ENCODE measurements around the gene HDAC4.

DNA sequence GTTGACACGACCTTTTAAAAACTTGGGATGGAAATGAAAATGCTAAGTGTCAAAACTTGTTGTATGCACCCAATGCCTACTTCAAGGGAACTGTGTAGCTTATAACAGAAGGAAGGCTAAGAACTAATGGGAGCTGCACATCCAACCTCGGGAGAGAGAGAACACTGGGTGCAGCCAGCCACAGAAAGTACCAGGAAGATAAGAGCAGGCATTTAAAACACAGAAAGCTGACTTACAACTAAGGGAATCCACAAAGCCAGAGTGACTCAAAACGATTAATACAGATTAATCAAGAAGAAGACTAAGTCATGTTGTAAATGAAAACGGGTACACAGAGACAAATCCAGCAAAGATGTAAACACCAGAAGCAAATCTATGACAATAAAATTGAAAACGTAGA, 113.4 kb downstream of the HDAC4 start:
- TF ChIP-seq, protein P1, sequence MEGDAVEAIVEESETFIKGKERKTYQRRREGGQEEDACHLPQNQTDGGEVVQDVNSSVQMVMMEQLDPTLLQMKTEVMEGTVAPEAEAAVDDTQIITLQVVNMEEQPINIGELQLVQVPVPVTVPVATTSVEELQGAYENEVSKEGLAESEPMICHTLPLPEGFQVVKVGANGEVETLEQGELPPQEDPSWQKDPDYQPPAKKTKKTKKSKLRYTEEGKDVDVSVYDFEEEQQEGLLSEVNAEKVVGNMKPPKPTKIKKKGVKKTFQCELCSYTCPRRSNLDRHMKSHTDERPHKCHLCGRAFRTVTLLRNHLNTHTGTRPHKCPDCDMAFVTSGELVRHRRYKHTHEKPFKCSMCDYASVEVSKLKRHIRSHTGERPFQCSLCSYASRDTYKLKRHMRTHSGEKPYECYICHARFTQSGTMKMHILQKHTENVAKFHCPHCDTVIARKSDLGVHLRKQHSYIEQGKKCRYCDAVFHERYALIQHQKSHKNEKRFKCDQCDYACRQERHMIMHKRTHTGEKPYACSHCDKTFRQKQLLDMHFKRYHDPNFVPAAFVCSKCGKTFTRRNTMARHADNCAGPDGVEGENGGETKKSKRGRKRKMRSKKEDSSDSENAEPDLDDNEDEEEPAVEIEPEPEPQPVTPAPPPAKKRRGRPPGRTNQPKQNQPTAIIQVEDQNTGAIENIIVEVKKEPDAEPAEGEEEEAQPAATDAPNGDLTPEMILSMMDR (IDR thresholded peaks at IDR 0.05) = no peak
- TF ChIP-seq POLR2AphosphoS5 (IDR thresholded peaks at IDR 0.05; ENCODE audit: low read depth, low read length) = no peak
- TF ChIP-seq SIN3A (IDR thresholded peaks at IDR 0.05; ENCODE audit: borderline replicate concordance, insufficient read depth, low read depth, low read length) = no peak
- TF ChIP-seq, protein P2, sequence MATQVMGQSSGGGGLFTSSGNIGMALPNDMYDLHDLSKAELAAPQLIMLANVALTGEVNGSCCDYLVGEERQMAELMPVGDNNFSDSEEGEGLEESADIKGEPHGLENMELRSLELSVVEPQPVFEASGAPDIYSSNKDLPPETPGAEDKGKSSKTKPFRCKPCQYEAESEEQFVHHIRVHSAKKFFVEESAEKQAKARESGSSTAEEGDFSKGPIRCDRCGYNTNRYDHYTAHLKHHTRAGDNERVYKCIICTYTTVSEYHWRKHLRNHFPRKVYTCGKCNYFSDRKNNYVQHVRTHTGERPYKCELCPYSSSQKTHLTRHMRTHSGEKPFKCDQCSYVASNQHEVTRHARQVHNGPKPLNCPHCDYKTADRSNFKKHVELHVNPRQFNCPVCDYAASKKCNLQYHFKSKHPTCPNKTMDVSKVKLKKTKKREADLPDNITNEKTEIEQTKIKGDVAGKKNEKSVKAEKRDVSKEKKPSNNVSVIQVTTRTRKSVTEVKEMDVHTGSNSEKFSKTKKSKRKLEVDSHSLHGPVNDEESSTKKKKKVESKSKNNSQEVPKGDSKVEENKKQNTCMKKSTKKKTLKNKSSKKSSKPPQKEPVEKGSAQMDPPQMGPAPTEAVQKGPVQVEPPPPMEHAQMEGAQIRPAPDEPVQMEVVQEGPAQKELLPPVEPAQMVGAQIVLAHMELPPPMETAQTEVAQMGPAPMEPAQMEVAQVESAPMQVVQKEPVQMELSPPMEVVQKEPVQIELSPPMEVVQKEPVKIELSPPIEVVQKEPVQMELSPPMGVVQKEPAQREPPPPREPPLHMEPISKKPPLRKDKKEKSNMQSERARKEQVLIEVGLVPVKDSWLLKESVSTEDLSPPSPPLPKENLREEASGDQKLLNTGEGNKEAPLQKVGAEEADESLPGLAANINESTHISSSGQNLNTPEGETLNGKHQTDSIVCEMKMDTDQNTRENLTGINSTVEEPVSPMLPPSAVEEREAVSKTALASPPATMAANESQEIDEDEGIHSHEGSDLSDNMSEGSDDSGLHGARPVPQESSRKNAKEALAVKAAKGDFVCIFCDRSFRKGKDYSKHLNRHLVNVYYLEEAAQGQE (IDR thresholded peaks at IDR 0.05; ENCODE audit: insufficient read depth in 1 of 2, low read depth in 2 of 2, low read length in 1 of 2) = no peak
- TF ChIP-seq TCF7L2 (IDR thresholded peaks at IDR 0.05; ENCODE audit: low read depth, low read length) = no peak
